Measurements from ENCODE around the gene VPS16.
A peak's percentile ranks its signal among the peaks of the same experiment; 100 is the strongest.

The VPS16 gene

DNA sequence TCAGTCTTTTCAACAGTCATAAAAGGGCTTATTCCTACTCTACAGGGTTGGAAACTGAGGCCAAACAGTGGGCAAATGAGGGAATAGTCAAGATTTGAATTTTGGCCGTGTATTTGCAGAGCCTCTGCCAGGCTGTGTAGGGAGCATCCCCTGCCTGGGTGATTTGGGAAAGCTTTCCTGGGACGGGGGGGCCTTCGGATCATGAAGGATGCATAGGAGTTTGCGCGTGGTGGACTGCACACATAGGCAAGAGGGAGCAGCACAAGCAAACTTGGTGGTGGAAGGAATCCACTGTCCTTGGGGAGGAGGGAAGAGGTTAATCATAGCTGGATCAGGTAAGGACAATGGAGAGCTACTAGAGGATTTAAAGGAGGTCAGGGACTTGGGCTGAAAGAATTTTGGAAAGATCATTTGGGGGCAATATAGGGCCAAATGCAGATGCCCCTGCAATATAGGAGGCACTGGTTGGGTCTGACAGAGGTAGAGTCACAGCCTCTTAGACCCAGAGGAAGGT lies 35.2 kb downstream of the VPS16 start:
- no peak overlapping the region for H3K9ac ChIP-seq (ENCODE audit: low read depth, low read length)
- no peaks in the 10 kb centered on the region for H3K9me3 ChIP-seq (replicated peaks; ENCODE audit: low read length)
- H3K27me3 ChIP-seq (ENCODE audit: control insufficient read depth, insufficient read depth, low read length) = no peaks in the 10 kb centered on the region
- H3K36me3 ChIP-seq (ENCODE audit: insufficient read depth, low read length) = no peaks in the 10 kb centered on the region
- peaks cover 42% of the 10 kb centered on the region for H3K4me1 ChIP-seq (ENCODE audit: control insufficient read depth, insufficient read depth, low read length)
- no peak overlapping the region for H3K4me2 ChIP-seq (ENCODE audit: low read length)
- no peak overlapping the region for H3K4me3 ChIP-seq (ENCODE audit: low read length)

DNA sequence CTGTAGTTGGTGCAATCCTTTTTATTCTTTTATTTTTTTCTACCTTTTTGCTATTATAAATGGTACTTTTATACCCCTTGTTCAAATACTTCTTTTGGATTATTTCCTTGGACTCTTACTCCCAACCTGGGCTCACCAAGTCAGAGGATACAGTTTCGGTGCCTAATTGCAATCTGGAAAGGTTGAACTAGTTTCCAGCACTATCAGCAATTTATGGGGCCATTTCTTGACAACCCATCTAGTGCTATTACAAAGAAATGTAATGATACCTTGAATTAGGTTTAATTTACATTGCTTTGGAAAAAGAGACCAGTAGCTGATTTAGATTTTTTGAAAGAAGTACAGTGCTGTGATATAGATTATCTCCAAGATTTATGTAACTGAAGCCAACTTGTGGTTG lies 38.0 kb downstream of the VPS16 start:
- Histone ChIP-seq H3K36me3 (ENCODE audit: insufficient read depth, low read length) (no peaks in the 10 kb centered on the region), H3K4me3 (ENCODE audit: low read length) (no peak overlapping the region), H3K9me3 (replicated peaks; ENCODE audit: low read length) (no peaks in the 10 kb centered on the region), H3K4me1 (ENCODE audit: control insufficient read depth, insufficient read depth, low read length) (peaks cover 18% of the 10 kb centered on the region), H3K4me2 (ENCODE audit: low read length) (no peak overlapping the region), H3K27me3 (ENCODE audit: control insufficient read depth, insufficient read depth, low read length) (no peaks in the 10 kb centered on the region), H3K9ac (ENCODE audit: low read depth, low read length) (no peak overlapping the region)

DNA sequence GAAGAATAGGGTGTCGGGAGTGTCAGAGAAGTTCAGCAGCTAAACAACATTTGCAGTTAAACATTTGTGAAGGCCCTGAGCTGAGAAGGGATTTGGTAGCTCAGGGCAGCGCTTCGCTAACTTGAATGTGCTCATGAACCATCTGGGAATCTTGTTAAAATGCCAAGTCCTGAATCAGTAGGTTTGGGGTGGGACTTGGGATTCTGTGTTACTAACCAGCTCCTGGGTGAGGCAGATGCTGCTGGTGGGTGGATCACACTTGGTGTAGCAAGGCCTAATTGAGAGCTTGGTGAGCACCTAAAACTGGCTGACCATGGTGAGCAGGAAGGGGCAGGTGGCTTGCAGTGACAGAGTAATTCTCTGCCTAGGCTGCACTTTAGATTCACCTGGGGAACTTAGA lies 38.6 kb downstream of the VPS16 start:
- no peak overlapping the region for H3K9ac ChIP-seq (ENCODE audit: low read depth, low read length)
- no peak overlapping the region for H3K4me3 ChIP-seq (ENCODE audit: low read length)
- H3K9me3 ChIP-seq (replicated peaks; ENCODE audit: low read length) = no peaks in the 10 kb centered on the region
- H3K4me2 ChIP-seq (ENCODE audit: low read length) = peak overlapping the region; percentile 2
- H3K4me1 ChIP-seq (ENCODE audit: control insufficient read depth, insufficient read depth, low read length) = peaks cover 18% of the 10 kb centered on the region
- H3K36me3 ChIP-seq (ENCODE audit: insufficient read depth, low read length) = no peaks in the 10 kb centered on the region
- no peaks in the 10 kb centered on the region for H3K27me3 ChIP-seq (ENCODE audit: control insufficient read depth, insufficient read depth, low read length)

DNA sequence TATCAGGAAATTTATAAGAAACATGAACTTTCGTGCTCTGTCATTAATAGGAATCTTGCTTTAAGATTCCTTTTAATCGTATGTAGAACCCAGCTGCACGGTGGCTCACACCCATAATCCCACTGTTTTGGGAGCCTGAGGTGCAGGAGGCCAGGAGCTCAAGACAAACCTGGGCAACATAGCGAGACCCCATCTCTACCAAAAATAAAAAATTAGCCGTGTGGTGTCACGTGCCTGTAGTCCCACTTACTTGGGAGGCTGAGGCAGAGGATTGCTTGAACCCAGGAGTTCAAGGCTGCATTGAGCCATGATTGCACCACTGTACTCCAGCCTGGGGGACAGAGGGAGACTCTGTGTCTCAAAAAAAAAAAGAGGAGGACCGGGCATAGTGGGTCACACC lies 40.1 kb downstream of the VPS16 start:
- Histone ChIP-seq H3K4me3 (ENCODE audit: low read length) (no peak overlapping the region), H3K9me3 (replicated peaks; ENCODE audit: low read length) (no peaks in the 10 kb centered on the region), H3K4me1 (ENCODE audit: control insufficient read depth, insufficient read depth, low read length) (peaks cover 9% of the 10 kb centered on the region), H3K4me2 (ENCODE audit: low read length) (no peak overlapping the region), H3K9ac (ENCODE audit: low read depth, low read length) (no peak overlapping the region), H3K36me3 (ENCODE audit: insufficient read depth, low read length) (no peaks in the 10 kb centered on the region), H3K27me3 (ENCODE audit: control insufficient read depth, insufficient read depth, low read length) (no peaks in the 10 kb centered on the region)

DNA sequence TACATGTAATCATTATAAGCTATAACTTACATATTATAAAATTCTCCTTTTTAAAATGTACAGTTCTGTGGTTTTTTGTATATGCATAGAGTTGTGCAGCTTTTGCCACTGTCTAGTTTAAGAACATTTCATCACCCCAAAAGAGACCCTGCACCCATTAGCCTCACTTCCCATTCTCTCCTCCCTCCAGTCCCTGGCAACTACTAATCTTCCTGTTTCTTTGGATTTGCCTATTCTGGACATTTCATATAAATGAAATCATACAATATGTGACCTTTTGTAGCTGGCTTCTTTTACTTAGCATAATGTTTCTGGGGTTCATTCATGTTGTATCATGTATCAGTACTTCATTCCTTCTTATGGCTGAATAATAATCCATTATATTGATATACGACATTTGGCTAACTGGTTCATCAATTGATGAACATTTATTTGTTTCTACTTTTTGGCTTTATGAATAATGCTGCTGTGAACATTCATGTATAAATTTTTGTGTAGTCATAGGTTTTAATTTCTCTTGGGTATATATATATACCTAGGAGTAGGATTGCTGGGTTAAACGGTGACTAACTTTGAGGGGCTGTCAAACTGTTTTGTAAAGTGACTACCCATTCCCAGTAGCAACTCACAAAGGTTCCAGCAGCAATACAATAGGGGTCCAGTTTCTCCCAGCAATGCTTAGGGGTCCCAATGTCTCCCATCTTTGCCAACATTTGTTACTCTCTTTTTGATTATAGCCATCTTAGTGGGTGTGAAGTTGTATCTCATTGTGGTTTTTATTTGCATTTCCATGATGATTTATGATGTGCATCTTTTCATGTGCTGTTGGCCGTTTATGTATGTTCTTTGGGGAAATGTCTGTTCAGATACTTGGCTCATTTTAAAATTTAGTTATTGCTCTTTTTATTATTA lies 43.4 kb downstream of the VPS16 start:
- no peak overlapping the region for H3K4me2 ChIP-seq (ENCODE audit: low read length)
- H3K27me3 ChIP-seq (ENCODE audit: control insufficient read depth, insufficient read depth, low read length) = no peaks in the 10 kb centered on the region
- H3K9ac ChIP-seq (ENCODE audit: low read depth, low read length) = no peak overlapping the region
- H3K4me1 ChIP-seq (ENCODE audit: control insufficient read depth, insufficient read depth, low read length) = peaks cover 5% of the 10 kb centered on the region
- H3K4me3 ChIP-seq (ENCODE audit: low read length) = no peak overlapping the region
- H3K9me3 ChIP-seq (replicated peaks; ENCODE audit: low read length) = no peaks in the 10 kb centered on the region
- no peaks in the 10 kb centered on the region for H3K36me3 ChIP-seq (ENCODE audit: insufficient read depth, low read length)

DNA sequence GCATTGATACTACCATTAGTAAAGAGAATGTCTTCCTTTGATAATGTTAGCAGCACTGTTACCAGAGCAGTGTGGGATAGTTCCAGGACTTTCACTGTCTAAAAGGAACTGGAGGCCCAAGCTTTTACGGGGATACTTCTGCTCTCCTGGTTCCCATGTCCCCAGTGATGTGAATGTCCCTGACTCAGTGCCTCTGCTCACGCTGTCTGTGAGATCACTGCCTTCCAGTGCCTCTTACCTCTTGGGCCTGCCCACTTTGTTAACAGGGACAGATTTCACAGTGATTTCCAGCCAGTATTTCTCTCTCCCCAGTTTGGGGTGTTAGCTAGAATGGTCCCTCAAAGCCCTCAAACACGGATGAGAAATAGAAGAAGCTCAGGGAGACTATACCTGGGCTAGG lies 47.2 kb downstream of the VPS16 start:
- no peaks in the 10 kb centered on the region for H3K27me3 ChIP-seq (ENCODE audit: control insufficient read depth, insufficient read depth, low read length)
- H3K36me3 ChIP-seq (ENCODE audit: insufficient read depth, low read length) = no peaks in the 10 kb centered on the region
- H3K4me3 ChIP-seq (ENCODE audit: low read length) = no peak overlapping the region
- H3K4me1 ChIP-seq (ENCODE audit: control insufficient read depth, insufficient read depth, low read length) = peaks cover 10% of the 10 kb centered on the region
- H3K4me2 ChIP-seq (ENCODE audit: low read length) = no peak overlapping the region
- no peak overlapping the region for H3K9ac ChIP-seq (ENCODE audit: low read depth, low read length)
- no peaks in the 10 kb centered on the region for H3K9me3 ChIP-seq (replicated peaks; ENCODE audit: low read length)

DNA sequence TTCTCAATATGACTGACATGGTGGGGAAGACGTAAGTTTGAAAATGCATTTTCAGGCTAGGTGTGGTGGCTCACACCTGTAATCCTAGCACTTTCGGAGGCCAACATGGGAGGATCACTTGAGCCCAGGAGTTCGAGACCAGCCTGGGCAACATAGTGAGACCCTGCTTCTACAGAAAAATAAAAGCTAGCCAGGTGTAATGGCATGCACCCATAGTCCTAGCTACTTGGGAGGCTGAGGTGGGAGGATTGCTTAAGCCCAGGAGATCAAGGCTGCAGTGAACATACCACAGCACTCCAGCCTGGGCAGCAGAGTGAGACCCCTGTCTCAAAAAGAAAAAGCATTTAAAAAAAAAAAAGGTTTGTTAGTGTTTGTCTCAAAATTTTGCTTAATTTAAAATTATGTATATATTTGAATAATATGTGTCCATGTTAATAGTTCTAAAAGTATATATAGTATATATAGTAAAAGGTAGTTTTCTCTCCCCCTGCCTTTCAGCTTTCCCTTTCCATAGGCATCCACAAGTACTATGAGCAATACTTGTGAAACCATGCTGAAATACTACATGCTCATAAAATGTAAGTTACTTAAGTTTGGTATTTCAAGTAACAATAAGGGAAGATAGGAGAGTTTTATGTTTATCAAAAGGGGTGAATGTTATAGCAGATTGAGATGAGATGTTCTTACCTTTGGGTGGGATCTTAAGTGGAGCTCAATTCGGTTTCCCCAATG lies 47.8 kb downstream of the VPS16 start:
- H3K9me3 ChIP-seq (replicated peaks; ENCODE audit: low read length) = no peaks in the 10 kb centered on the region
- peaks cover 10% of the 10 kb centered on the region for H3K4me1 ChIP-seq (ENCODE audit: control insufficient read depth, insufficient read depth, low read length)
- H3K27me3 ChIP-seq (ENCODE audit: control insufficient read depth, insufficient read depth, low read length) = no peaks in the 10 kb centered on the region
- H3K4me3 ChIP-seq (ENCODE audit: low read length) = no peak overlapping the region
- H3K4me2 ChIP-seq (ENCODE audit: low read length) = no peak overlapping the region
- no peak overlapping the region for H3K9ac ChIP-seq (ENCODE audit: low read depth, low read length)
- H3K36me3 ChIP-seq (ENCODE audit: insufficient read depth, low read length) = no peaks in the 10 kb centered on the region

DNA sequence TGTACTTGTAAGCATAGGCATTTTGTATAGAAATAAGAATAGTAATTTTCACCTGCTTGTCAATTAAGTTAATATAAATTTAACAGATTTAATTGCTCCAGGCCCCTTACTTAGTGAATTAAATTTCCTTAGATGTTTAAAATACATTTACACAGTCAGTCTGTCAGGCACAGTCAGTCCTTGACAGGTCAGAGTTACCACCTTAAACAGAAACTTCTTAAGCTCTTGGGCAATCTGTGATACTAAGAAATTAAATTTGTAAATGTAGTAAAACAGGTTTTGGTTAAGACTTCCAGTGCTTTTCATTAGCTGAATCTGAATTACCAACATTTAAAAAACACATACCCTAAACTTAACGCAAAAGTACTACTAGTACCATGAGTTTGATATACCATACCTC lies 48.7 kb downstream of the VPS16 start:
- H3K9ac ChIP-seq (ENCODE audit: low read depth, low read length) = no peak overlapping the region

DNA sequence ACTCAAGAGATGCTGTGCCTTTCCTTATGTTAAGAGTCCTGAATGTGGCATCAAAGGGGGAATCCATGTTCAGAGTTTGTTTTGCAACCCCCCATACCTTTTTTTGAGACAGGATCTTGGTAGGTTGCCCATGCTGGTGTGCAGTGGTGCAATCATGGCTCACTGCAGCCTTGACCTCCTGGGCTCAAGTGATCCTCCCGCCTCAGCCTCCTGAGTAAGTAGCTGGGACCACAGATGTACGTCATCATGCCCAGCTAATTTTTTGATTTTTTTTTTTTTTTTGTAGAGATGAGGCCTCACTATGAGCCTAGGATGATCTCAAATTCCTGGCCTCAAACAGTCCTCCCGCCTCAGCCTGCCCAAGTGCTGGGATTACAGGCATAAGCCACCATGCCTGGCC lies 49.3 kb downstream of the VPS16 start:
- Histone ChIP-seq H3K36me3 (ENCODE audit: insufficient read depth, low read length) (no peaks in the 10 kb centered on the region), H3K4me3 (ENCODE audit: low read length) (no peak overlapping the region), H3K4me1 (ENCODE audit: control insufficient read depth, insufficient read depth, low read length) (peaks cover 10% of the 10 kb centered on the region), H3K9me3 (replicated peaks; ENCODE audit: low read length) (no peaks in the 10 kb centered on the region), H3K9ac (ENCODE audit: low read depth, low read length) (no peak overlapping the region), H3K4me2 (ENCODE audit: low read length) (no peak overlapping the region), H3K27me3 (ENCODE audit: control insufficient read depth, insufficient read depth, low read length) (no peaks in the 10 kb centered on the region)

More for the DNA sequence above, 48.7 kb downstream of the VPS16 start:
- H3K4me2 ChIP-seq (ENCODE audit: low read length) = no peak overlapping the region
- no peaks in the 10 kb centered on the region for H3K36me3 ChIP-seq (ENCODE audit: insufficient read depth, low read length)
- H3K4me3 ChIP-seq (ENCODE audit: low read length) = no peak overlapping the region
- H3K9me3 ChIP-seq (replicated peaks; ENCODE audit: low read length) = no peaks in the 10 kb centered on the region
- H3K4me1 ChIP-seq (ENCODE audit: control insufficient read depth, insufficient read depth, low read length) = peaks cover 10% of the 10 kb centered on the region
- H3K27me3 ChIP-seq (ENCODE audit: control insufficient read depth, insufficient read depth, low read length) = no peaks in the 10 kb centered on the region

DNA sequence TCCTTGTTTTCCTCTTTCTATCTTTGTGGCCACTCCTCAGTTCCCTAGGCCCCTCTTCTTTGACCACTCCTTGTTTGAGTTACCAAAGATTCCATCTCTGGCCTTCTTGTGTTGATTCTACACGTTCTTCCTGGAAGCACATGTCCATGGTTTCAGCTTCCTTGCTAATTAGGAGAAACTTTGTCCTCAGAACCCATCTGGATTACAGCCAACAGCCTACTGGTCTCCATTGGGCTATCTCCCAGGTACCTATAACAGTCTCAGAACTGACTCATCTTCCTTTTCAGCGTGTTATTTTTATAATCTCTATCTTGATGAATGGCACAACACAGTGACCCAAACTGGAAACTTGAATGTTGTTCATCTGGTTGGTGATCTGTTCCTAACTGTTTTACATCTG lies 50.2 kb downstream of the VPS16 start:
- H3K36me3 ChIP-seq (ENCODE audit: insufficient read depth, low read length) = no peaks in the 10 kb centered on the region
- H3K4me3 ChIP-seq (ENCODE audit: low read length) = no peak overlapping the region
- no peaks in the 10 kb centered on the region for H3K9me3 ChIP-seq (replicated peaks; ENCODE audit: low read length)
- H3K4me2 ChIP-seq (ENCODE audit: low read length) = no peak overlapping the region
- H3K9ac ChIP-seq (ENCODE audit: low read depth, low read length) = no peak overlapping the region
- no peaks in the 10 kb centered on the region for H3K27me3 ChIP-seq (ENCODE audit: control insufficient read depth, insufficient read depth, low read length)
- peaks cover 10% of the 10 kb centered on the region for H3K4me1 ChIP-seq (ENCODE audit: control insufficient read depth, insufficient read depth, low read length)

DNA sequence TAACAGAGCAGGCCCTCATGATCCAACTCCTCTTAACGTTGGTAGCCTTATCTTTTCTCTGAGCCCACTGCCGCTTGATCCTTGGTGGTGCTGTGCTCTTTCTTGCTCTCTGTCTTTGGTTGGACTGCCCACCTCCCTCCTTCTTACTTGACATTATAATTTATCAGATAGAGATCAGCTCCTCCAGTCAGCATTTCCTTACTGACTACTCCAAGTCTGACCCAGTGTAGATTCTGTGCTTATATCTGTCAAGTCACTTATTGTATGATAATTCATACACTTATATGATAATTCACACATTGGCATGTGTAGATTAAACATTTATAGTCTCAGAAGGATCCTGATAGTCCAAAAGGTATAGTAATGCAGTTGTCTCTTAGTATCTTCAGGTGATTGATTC lies 50.8 kb downstream of the VPS16 start:
- H3K36me3 ChIP-seq (ENCODE audit: insufficient read depth, low read length) = no peaks in the 10 kb centered on the region
- H3K4me1 ChIP-seq (ENCODE audit: control insufficient read depth, insufficient read depth, low read length) = peaks cover 10% of the 10 kb centered on the region
- H3K27me3 ChIP-seq (ENCODE audit: control insufficient read depth, insufficient read depth, low read length) = no peaks in the 10 kb centered on the region
- H3K4me3 ChIP-seq (ENCODE audit: low read length) = no peak overlapping the region
- no peaks in the 10 kb centered on the region for H3K9me3 ChIP-seq (replicated peaks; ENCODE audit: low read length)
- no peak overlapping the region for H3K4me2 ChIP-seq (ENCODE audit: low read length)
- no peak overlapping the region for H3K9ac ChIP-seq (ENCODE audit: low read depth, low read length)
